NK-92 treated with Interleukin-12 subunit alpha and Interleukin-12 subunit beta, amount 100 ng/mL, for 24 hours (cell line): ENCODE data around the gene COL13A1.

ENCODE experiments used
- DNase-seq: peaks from one replicate; lab custom pipeline; 2025; lab: John Stamatoyannopoulos, UW

COL13A1 gene

GRCh38 chr10:69801434-69802315 is at the start of gene COL13A1:
COL13A1 (plus strand) TSS chr10:69801906; CDS start chr10:69802424, 518 bp downstream.
- DNase-seq, result no peak

GRCh38 chr10:69752479-69752878 is 49.2 kb upstream of the COL13A1 start:
- DNase-seq, result no peak

GRCh38 chr10:69756279-69756678 is 45.4 kb upstream of the COL13A1 start:
- no peak for DNase-seq

GRCh38 chr10:69757206-69757552 is 44.5 kb upstream of the COL13A1 start:
- no peak for DNase-seq

- DNase-seq, result no peak
These were observed 44.0 kb upstream of the COL13A1 start for GRCh38 chr10:69757553-69758309.

GRCh38 chr10:69758310-69758728 is 43.4 kb upstream of the COL13A1 start:
- no peak for DNase-seq

GRCh38 chr10:69759641-69760040 is 42.1 kb upstream of the COL13A1 start:
- no peak for DNase-seq

- no peak for DNase-seq
These were observed 41.6 kb upstream of the COL13A1 start for GRCh38 chr10:69760072-69760471.

GRCh38 chr10:69761320-69761719 is 40.4 kb upstream of the COL13A1 start:
- no peak for DNase-seq

- DNase-seq, result no peak
These were observed 35.4 kb upstream of the COL13A1 start for GRCh38 chr10:69766161-69766910.

GRCh38 chr10:69767793-69768192 is 33.9 kb upstream of the COL13A1 start:
- DNase-seq, result no peak

- no peak for DNase-seq
These were observed 33.3 kb upstream of the COL13A1 start for GRCh38 chr10:69768386-69768785.

GRCh38 chr10:69769395-69769992 is 32.2 kb upstream of the COL13A1 start:
- no peak for DNase-seq

- DNase-seq, result no peak
These were observed 28.6 kb upstream of the COL13A1 start for GRCh38 chr10:69772933-69773704.

GRCh38 chr10:69774596-69774995 is 27.1 kb upstream of the COL13A1 start:
- no peak for DNase-seq

GRCh38 chr10:69780077-69780476 is 21.6 kb upstream of the COL13A1 start:
- no peak for DNase-seq

GRCh38 chr10:69781576-69781975 is 20.1 kb upstream of the COL13A1 start:
- no peak for DNase-seq

- DNase-seq, result no peak
These were observed 18.2 kb upstream of the COL13A1 start for GRCh38 chr10:69783515-69783914.

- no peak for DNase-seq
These were observed 14.9 kb upstream of the COL13A1 start for GRCh38 chr10:69786791-69787190.

GRCh38 chr10:69787681-69788080 is 14.0 kb upstream of the COL13A1 start:
- no peak for DNase-seq

- no peak for DNase-seq
These were observed 12.5 kb upstream of the COL13A1 start for GRCh38 chr10:69789164-69789576.
